ENCODE measurements around the gene GRK5.

The GRK5 gene

DNA sequence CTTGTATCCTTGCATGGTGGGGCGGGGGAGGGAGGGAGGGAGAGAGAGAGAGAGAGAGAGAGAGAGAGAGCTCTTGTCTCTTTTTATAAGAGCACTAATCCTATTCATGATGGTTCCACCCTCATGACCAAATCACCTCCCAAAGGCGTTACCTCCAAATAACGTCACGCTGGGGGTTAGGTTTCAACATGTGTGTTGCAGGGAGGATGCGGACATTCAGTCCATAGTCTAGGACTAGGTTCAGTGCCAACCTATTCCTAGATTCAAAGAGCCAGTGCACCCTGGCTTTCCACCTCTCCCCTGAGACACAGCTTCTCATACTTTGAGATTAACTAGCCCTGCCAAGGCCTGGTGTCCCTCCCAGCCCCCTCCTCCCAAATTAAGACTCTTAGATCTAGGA is 123.0 kb downstream of the GRK5 start:
- H3K27ac ChIP-seq (ENCODE audit: low read length), result no peak overlapping the region
- H3K27me3 ChIP-seq (ENCODE audit: control insufficient read depth, insufficient read depth, low read length), result no peaks in the 10 kb centered on the region
- no peaks in the 10 kb centered on the region for H3K9me3 ChIP-seq (ENCODE audit: control insufficient read depth, low read depth, low read length)
- no peak overlapping the region for H3K4me3 ChIP-seq (ENCODE audit: low read length)
- no peak overlapping the region for H3K9ac ChIP-seq (ENCODE audit: low read length)
- H3K36me3 ChIP-seq (ENCODE audit: control insufficient read depth, low read depth, low read length), result no peaks in the 10 kb centered on the region
- peaks cover 3% of the 10 kb centered on the region for H3K4me1 ChIP-seq (ENCODE audit: control insufficient read depth, low read depth, low read length)

DNA sequence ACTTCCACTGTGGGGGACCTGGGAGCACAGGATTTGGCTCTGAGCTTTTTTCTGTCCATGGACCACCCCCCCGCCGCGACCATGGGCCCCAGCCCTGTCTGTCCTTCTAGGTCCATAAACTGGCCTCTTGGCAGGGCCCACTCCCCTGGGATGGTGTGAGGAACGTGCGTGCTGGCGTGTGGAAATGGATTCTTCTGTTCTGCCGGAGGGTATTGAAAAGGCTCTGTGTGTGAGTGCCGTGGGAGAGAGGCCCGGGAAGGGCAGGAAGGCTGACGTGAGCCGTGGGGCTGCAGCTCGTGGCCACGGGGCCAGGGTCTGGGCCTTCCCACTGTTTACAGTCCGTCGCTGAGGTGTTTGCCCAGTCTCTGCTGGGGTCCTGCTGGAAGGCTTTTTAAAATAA is 123.7 kb downstream of the GRK5 start:
- Histone ChIP-seq H3K27me3 (ENCODE audit: control insufficient read depth, insufficient read depth, low read length) (no peaks in the 10 kb centered on the region), H3K27ac (ENCODE audit: low read length) (no peak overlapping the region), H3K9ac (ENCODE audit: low read length) (no peak overlapping the region)

DNA sequence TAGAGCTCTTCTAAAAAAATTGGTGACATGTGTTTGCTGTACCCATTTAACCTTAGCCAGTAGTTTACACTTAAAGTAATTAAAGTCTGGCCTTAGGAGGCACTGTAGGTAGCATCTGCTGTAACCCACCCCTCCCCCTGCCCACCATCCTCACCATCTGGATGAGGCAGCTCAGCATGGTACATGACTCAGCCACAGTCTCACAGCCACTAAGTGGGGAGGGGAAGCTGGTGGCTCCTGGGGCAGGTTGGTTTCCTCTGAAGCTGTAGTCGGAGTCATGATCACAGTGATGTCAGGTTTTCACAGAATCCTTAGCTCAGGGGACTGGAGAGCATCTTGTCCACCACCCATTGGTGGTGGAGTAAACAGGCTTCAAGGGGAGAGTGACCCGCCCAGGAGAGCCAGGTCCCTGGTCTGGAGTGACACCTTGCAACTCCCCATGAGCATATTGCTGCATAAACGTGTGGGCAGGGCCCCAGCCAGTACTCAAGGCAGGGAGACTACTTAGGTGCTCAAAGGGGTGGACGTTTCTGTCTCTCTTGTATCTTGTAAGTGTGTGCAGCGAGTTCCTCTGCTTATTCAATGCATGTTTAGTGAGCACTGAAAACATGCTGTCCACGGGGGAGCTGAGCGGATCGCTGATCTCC is 125.9 kb downstream of the GRK5 start:
- Histone ChIP-seq H3K27me3 (ENCODE audit: control insufficient read depth, insufficient read depth, low read length) (no peaks in the 10 kb centered on the region), H3K9me3 (ENCODE audit: control insufficient read depth, low read depth, low read length) (no peaks in the 10 kb centered on the region), H3K4me3 (ENCODE audit: low read length) (no peak overlapping the region), H3K27ac (ENCODE audit: low read length) (no peak overlapping the region), H3K9ac (ENCODE audit: low read length) (no peak overlapping the region), H3K36me3 (ENCODE audit: control insufficient read depth, low read depth, low read length) (no peaks in the 10 kb centered on the region), H3K4me1 (ENCODE audit: control insufficient read depth, low read depth, low read length) (peaks cover 3% of the 10 kb centered on the region)

More for the DNA sequence above, 123.7 kb downstream of the GRK5 start:
- Histone ChIP-seq H3K9me3 (ENCODE audit: control insufficient read depth, low read depth, low read length) (no peaks in the 10 kb centered on the region), H3K4me3 (ENCODE audit: low read length) (no peak overlapping the region), H3K36me3 (ENCODE audit: control insufficient read depth, low read depth, low read length) (no peaks in the 10 kb centered on the region), H3K4me1 (ENCODE audit: control insufficient read depth, low read depth, low read length) (peaks cover 3% of the 10 kb centered on the region)

DNA sequence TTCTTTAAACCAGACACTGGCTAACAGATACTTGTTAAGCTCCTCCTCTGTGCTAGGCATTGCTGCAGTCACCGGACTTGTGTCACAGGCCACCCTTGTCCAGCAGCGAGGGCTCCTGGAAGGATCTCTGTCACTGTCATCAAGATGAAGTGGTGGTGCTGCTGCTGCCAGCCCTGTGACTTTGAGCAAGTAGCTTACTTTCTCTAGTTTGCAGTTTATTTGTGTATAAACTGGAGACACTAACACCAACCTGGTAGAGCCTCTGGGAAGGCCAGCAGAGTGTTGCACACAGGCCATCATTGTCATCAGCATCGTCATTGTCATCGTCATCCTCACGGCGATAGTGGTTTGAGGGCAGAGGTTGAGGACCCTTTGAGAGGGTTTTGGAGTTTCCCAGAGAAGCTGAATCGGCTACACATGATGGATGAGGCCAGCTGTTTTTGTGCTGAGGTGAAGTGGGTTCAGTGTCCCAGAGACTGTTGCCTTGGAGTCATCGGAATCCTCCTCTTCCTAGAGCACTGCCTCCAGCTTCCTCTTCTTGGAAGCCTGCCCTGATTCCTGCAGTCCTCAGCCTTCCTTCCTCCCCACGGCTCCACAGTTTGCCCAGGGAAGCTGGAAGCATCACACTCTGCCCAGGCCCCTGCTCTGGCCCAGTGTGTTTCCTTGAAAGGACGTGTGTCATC is 128.4 kb downstream of the GRK5 start:
- H3K4me3 ChIP-seq (ENCODE audit: low read length), result no peak overlapping the region
- no peaks in the 10 kb centered on the region for H3K9me3 ChIP-seq (ENCODE audit: control insufficient read depth, low read depth, low read length)
- no peak overlapping the region for H3K27ac ChIP-seq (ENCODE audit: low read length)
- H3K4me1 ChIP-seq (ENCODE audit: control insufficient read depth, low read depth, low read length), result peaks cover 3% of the 10 kb centered on the region
- no peak overlapping the region for H3K9ac ChIP-seq (ENCODE audit: low read length)
- H3K36me3 ChIP-seq (ENCODE audit: control insufficient read depth, low read depth, low read length), result no peaks in the 10 kb centered on the region
- no peaks in the 10 kb centered on the region for H3K27me3 ChIP-seq (ENCODE audit: control insufficient read depth, insufficient read depth, low read length)

- no peaks in the 10 kb centered on the region for H3K9me3 ChIP-seq (ENCODE audit: control insufficient read depth, low read depth, low read length)
- H3K4me3 ChIP-seq (ENCODE audit: low read length), result no peak overlapping the region
- H3K4me1 ChIP-seq (ENCODE audit: control insufficient read depth, low read depth, low read length), result peaks cover 3% of the 10 kb centered on the region
- H3K9ac ChIP-seq (ENCODE audit: low read length), result no peak overlapping the region
- H3K27ac ChIP-seq (ENCODE audit: low read length), result no peak overlapping the region
- no peaks in the 10 kb centered on the region for H3K36me3 ChIP-seq (ENCODE audit: control insufficient read depth, low read depth, low read length)
- no peaks in the 10 kb centered on the region for H3K27me3 ChIP-seq (ENCODE audit: control insufficient read depth, insufficient read depth, low read length)
Observed at GRCh38 chr10:119336599-119336998, 129.2 kb downstream of the GRK5 start.

DNA sequence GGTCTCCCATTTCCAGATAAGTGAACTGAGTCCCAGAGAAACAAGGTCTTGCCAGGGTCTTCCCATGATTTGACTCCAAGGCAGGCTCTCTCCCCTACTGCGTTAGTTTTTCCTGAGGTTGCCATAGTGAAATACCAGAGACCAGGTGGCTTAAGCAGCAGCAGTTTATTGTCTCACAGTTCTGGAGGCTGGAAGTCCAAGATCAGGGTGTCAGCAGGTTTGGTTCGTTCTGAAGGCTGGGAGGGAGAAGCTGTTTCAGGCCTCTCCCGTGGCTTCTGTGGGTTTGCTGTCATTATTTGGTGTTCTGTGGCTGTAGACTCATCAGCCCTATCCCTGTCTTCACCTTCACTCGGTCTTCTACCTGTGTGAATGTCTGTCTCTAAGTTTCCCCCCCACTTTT is 129.9 kb downstream of the GRK5 start:
- H3K4me3 ChIP-seq (ENCODE audit: low read length), result no peak overlapping the region
- no peak overlapping the region for H3K27ac ChIP-seq (ENCODE audit: low read length)
- H3K36me3 ChIP-seq (ENCODE audit: control insufficient read depth, low read depth, low read length), result no peaks in the 10 kb centered on the region

GRCh38 chr10:119337796-119338432 is 130.5 kb downstream of the GRK5 start:
- Histone ChIP-seq H3K9ac (ENCODE audit: low read length) (no peak overlapping the region), H3K4me3 (ENCODE audit: low read length) (no peak overlapping the region), H3K36me3 (ENCODE audit: control insufficient read depth, low read depth, low read length) (no peaks in the 10 kb centered on the region), H3K27me3 (ENCODE audit: control insufficient read depth, insufficient read depth, low read length) (no peaks in the 10 kb centered on the region), H3K4me1 (ENCODE audit: control insufficient read depth, low read depth, low read length) (peaks cover under 1% of the 10 kb centered on the region), H3K27ac (ENCODE audit: low read length) (no peak overlapping the region), H3K9me3 (ENCODE audit: control insufficient read depth, low read depth, low read length) (no peaks in the 10 kb centered on the region)

More for the DNA sequence above, 129.9 kb downstream of the GRK5 start:
- no peaks in the 10 kb centered on the region for H3K27me3 ChIP-seq (ENCODE audit: control insufficient read depth, insufficient read depth, low read length)
- peaks cover 3% of the 10 kb centered on the region for H3K4me1 ChIP-seq (ENCODE audit: control insufficient read depth, low read depth, low read length)
- no peaks in the 10 kb centered on the region for H3K9me3 ChIP-seq (ENCODE audit: control insufficient read depth, low read depth, low read length)
- no peak overlapping the region for H3K9ac ChIP-seq (ENCODE audit: low read length)

- Histone ChIP-seq H3K9me3 (ENCODE audit: control insufficient read depth, low read depth, low read length) (no peaks in the 10 kb centered on the region), H3K4me3 (ENCODE audit: low read length) (no peak overlapping the region), H3K9ac (ENCODE audit: low read length) (no peak overlapping the region), H3K4me1 (ENCODE audit: control insufficient read depth, low read depth, low read length) (no peaks in the 10 kb centered on the region), H3K27me3 (ENCODE audit: control insufficient read depth, insufficient read depth, low read length) (no peaks in the 10 kb centered on the region), H3K36me3 (ENCODE audit: control insufficient read depth, low read depth, low read length) (no peaks in the 10 kb centered on the region), H3K27ac (ENCODE audit: low read length) (no peak overlapping the region)
Observed at GRCh38 chr10:119339109-119339508, 131.7 kb downstream of the GRK5 start.

DNA sequence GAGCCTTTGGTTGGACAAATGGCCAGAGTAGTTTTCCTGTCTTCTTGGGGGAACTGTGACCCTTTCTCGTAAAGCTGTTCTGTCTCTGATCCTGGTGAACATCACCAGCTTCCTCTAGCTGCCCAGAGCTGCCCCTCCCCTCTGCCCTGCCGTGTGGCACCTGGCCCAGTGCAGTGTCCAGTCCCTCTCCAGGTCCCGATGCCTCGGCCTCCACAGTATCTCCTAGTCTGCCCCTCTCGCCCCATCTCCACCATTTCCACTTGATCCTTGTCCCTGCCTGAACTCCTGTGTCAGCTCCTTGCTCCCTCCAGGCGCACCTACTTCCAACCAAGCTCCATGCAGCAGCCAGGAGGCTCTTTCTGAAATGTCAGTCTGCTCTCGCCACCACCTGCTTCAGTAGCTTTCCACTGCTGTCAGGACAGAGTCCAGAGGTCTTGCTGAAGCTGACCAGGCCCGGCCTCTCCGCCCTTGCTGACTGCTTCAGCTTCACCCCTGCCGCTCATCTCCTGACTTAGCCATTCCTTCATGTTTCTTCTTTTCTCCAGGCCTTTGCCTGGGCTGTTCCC is 133.6 kb downstream of the GRK5 start:
- Histone ChIP-seq H3K4me3 (ENCODE audit: low read length) (no peak overlapping the region), H3K36me3 (ENCODE audit: control insufficient read depth, low read depth, low read length) (no peaks in the 10 kb centered on the region), H3K27ac (ENCODE audit: low read length) (no peak overlapping the region), H3K27me3 (ENCODE audit: control insufficient read depth, insufficient read depth, low read length) (no peaks in the 10 kb centered on the region), H3K4me1 (ENCODE audit: control insufficient read depth, low read depth, low read length) (no peaks in the 10 kb centered on the region), H3K9me3 (ENCODE audit: control insufficient read depth, low read depth, low read length) (no peaks in the 10 kb centered on the region), H3K9ac (ENCODE audit: low read length) (no peak overlapping the region)

- no peaks in the 10 kb centered on the region for H3K27me3 ChIP-seq (ENCODE audit: control insufficient read depth, insufficient read depth, low read length)
- H3K27ac ChIP-seq (ENCODE audit: low read length), result no peak overlapping the region
- H3K4me3 ChIP-seq (ENCODE audit: low read length), result no peak overlapping the region
- H3K9me3 ChIP-seq (ENCODE audit: control insufficient read depth, low read depth, low read length), result no peaks in the 10 kb centered on the region
- H3K36me3 ChIP-seq (ENCODE audit: control insufficient read depth, low read depth, low read length), result no peaks in the 10 kb centered on the region
- no peak overlapping the region for H3K9ac ChIP-seq (ENCODE audit: low read length)
- H3K4me1 ChIP-seq (ENCODE audit: control insufficient read depth, low read depth, low read length), result no peaks in the 10 kb centered on the region
Observed at GRCh38 chr10:119341459-119342301, 134.3 kb downstream of the GRK5 start.

GRCh38 chr10:119342335-119342734 is 135.0 kb downstream of the GRK5 start:
- no peak overlapping the region for H3K9ac ChIP-seq (ENCODE audit: low read length)
- no peaks in the 10 kb centered on the region for H3K27me3 ChIP-seq (ENCODE audit: control insufficient read depth, insufficient read depth, low read length)
- no peaks in the 10 kb centered on the region for H3K9me3 ChIP-seq (ENCODE audit: control insufficient read depth, low read depth, low read length)
- H3K27ac ChIP-seq (ENCODE audit: low read length), result no peak overlapping the region
- no peaks in the 10 kb centered on the region for H3K36me3 ChIP-seq (ENCODE audit: control insufficient read depth, low read depth, low read length)
- H3K4me3 ChIP-seq (ENCODE audit: low read length), result no peak overlapping the region
- no peaks in the 10 kb centered on the region for H3K4me1 ChIP-seq (ENCODE audit: control insufficient read depth, low read depth, low read length)
